ENCODE results near the gene FAM184A.

GRCh38 chr6:118933855-118934460 is 144.5 kb downstream of the FAM184A start:
- TF ChIP-seq POLR2A (IDR thresholded peaks at IDR 0.05; ENCODE audit: low read depth, low read length) (no peak), CTCF (IDR thresholded peaks at IDR 0.05; ENCODE audit: extremely low read depth in 1 of 2, insufficient read depth in 1 of 2, low read depth in 1 of 2, low read length in 2 of 2) (no peak), EZH2 (IDR thresholded peaks at IDR 0.05; ENCODE audit: borderline replicate concordance, low read depth, low read length, severe bottlenecking) (no peak), GATA2 (IDR thresholded peaks at IDR 0.05; ENCODE audit: insufficient read depth, insufficient read length, low read depth, low read length) (no peak), POLR2AphosphoS5 (IDR thresholded peaks at IDR 0.05; ENCODE audit: insufficient read depth, low read depth, low read length) (no peak)

Data from endothelial cell of umbilical vein (primary cell).